Gastroesophageal sphincter (tissue), 3 donors: ENCODE results near the gene CBLIF.

Source experiments
- EP300 ChIP-seq: sonication (generic); formaldehyde crosslinking; IDR thresholded peaks from one replicate; pipeline ENCODE4 v1.6.1; 2017; ENCODE audit warnings: antibody characterized with exemption, mild to moderate bottlenecking
- POLR2A ChIP-seq, 2 donors: fragments of 450-650 bp; IDR thresholded peaks; one replicate each; pipeline ENCODE4 v1.6.1; 2017; ENCODE audit warnings: antibody characterized with exemption in 2 of 2, mild to moderate bottlenecking in 2 of 2, moderate library complexity in 1 of 2
- POLR2AphosphoS5 ChIP-seq: sonication (generic); formaldehyde crosslinking; IDR thresholded peaks from one replicate; pipeline ENCODE4 v1.6.1; 2017; ENCODE audit warnings: antibody characterized with exemption
- TF ChIP-seq, protein P1 (sequence below), 4 experiments: fragments of 200-600 bp in 2 of 4; fragments of 450-650 bp in 2 of 4; sonication (generic) in 1 of 4; IDR thresholded peaks; one replicate each; pipeline ENCODE4 v1.5.1; 2017 to 2019; ENCODE audit warnings: antibody characterized with exemption in 4 of 4, mild to moderate bottlenecking in 2 of 4, moderate library complexity in 2 of 4

DNA sequence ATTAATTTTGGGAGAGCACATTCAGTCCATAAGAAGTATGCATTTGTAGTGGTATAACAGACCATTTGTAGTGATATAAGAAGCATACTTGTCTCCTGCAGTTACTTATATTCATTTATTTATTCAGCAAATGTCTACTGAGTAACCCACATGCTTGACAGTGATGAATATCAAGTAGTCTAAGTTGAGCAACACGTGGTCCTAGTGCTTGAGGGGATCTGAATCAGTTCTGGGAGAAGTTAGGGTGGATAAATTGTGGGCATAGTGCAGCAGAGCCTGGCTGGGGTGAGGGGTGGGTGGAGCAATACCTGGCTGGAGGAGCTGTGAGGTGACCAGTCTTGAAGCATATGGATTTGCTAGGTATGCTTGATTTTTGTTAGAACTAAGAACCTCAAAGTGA, 65.8 kb downstream of the CBLIF start:
- TF ChIP-seq POLR2A (IDR thresholded peaks at IDR 0.05) (no peak), EP300 (no peak), POLR2AphosphoS5 (no peak)
- TF ChIP-seq, protein P1, sequence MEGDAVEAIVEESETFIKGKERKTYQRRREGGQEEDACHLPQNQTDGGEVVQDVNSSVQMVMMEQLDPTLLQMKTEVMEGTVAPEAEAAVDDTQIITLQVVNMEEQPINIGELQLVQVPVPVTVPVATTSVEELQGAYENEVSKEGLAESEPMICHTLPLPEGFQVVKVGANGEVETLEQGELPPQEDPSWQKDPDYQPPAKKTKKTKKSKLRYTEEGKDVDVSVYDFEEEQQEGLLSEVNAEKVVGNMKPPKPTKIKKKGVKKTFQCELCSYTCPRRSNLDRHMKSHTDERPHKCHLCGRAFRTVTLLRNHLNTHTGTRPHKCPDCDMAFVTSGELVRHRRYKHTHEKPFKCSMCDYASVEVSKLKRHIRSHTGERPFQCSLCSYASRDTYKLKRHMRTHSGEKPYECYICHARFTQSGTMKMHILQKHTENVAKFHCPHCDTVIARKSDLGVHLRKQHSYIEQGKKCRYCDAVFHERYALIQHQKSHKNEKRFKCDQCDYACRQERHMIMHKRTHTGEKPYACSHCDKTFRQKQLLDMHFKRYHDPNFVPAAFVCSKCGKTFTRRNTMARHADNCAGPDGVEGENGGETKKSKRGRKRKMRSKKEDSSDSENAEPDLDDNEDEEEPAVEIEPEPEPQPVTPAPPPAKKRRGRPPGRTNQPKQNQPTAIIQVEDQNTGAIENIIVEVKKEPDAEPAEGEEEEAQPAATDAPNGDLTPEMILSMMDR (IDR thresholded peaks at IDR 0.05): no peak
